ENCODE results near the gene RGS14.

The RGS14 gene

GRCh38 chr5:177392765-177393164 lies 35.0 kb downstream of the RGS14 start:
- no peak for DNase-seq (ENCODE audit: low read depth)
- TF ChIP-seq CTCF (conservative IDR thresholded peaks at IDR 0.05; ENCODE audit: low read depth, low read length): no peak
- no peak overlapping the region for H3K4me3 ChIP-seq (ENCODE audit: low read length)

GRCh38 chr5:177393206-177393765 lies 35.6 kb downstream of the RGS14 start:
- no peak for TF ChIP-seq CTCF (conservative IDR thresholded peaks at IDR 0.05; ENCODE audit: low read depth, low read length)
- DNase-seq (ENCODE audit: low read depth): no peak
- no peak overlapping the region for H3K4me3 ChIP-seq (ENCODE audit: low read length)

- no peak for TF ChIP-seq CTCF (conservative IDR thresholded peaks at IDR 0.05; ENCODE audit: low read depth, low read length)
- H3K4me3 ChIP-seq (ENCODE audit: low read length): no peak overlapping the region
- no peak for DNase-seq (ENCODE audit: low read depth)
Measured at GRCh38 chr5:177393990-177394389, 36.3 kb downstream of the RGS14 start.

- no peak for TF ChIP-seq CTCF (conservative IDR thresholded peaks at IDR 0.05; ENCODE audit: low read depth, low read length)
- DNase-seq (ENCODE audit: low read depth): no peak
- no peak overlapping the region for H3K4me3 ChIP-seq (ENCODE audit: low read length)
Measured at GRCh38 chr5:177396078-177396477, 38.4 kb downstream of the RGS14 start.

GRCh38 chr5:177396807-177397206 lies 39.1 kb downstream of the RGS14 start:
- no peak for TF ChIP-seq CTCF (conservative IDR thresholded peaks at IDR 0.05; ENCODE audit: low read depth, low read length)
- no peak overlapping the region for H3K4me3 ChIP-seq (ENCODE audit: low read length)
- DNase-seq (ENCODE audit: low read depth): no peak

- no peak overlapping the region for H3K4me3 ChIP-seq (ENCODE audit: low read length)
- no peak for DNase-seq (ENCODE audit: low read depth)
Measured at GRCh38 chr5:177397875-177398390, 40.2 kb downstream of the RGS14 start.

More at GRCh38 chr5:177397875-177398390, 40.2 kb downstream of the RGS14 start:
- TF ChIP-seq CTCF (conservative IDR thresholded peaks at IDR 0.05; ENCODE audit: low read depth, low read length): no peak
